GM18520 (cell line): ENCODE data around the gene ADK.
"Not testable (repeated sequence)": the region's sequence is repeated elsewhere in the genome, so short reads cannot be mapped to it uniquely, and the experiment has no call there.

Experiments
- ATAC-seq: cut with Tn5 transposase; IDR thresholded peaks from one replicate; pipeline ENCODE4 v1.9.1; 2021; ENCODE audit not compliant: unreplicated experiment

The ADK gene

DNA sequence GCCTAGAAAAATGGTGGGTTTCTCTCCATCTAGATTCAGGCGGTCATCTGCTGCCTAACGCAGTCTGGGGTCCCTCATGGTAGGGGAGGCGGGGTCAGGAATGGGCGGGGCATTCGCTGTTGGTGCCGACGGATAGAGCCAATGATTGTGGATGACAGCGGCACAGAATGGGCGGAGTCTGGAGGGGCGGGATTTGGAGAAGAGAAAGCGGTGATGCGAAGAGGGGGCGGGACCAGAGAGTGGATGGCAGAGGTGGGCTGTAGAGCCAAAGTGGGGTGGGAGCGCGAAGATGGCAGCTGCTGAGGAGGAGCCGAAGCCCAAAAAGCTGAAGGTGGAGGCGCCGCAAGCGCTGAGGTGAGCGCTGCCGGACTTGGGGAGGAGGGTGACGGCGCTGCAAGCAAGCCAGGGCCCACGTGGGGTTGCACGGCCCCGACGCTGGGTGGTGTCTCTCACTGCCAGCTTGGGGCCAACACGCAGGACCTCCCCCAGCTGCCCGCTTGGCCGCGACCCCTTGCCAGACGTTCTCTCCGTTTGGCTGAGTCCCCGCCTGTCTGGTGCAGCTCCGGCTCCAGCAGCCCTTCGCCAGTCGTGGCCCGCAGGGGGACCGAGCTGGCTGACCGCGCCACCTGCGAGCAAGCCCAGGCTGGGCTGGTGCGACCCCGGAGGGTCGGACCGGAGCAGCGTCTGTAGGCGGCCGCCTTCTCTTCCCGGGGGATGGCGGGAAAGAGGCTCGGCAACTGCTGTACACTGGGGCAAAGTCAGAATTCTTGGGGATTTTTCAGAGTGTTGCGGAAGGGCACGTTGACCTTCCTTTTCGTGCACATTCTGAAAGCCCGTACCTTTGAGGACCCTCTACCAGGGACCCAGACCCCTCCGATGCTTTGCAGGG, at the start of gene ADK:
ADK (plus strand) TSS at position 232 of the 889 bp plus-strand sequence; CDS start at position 290, 58 bp downstream.
- ATAC-seq, result peak; percentile 59

DNA sequence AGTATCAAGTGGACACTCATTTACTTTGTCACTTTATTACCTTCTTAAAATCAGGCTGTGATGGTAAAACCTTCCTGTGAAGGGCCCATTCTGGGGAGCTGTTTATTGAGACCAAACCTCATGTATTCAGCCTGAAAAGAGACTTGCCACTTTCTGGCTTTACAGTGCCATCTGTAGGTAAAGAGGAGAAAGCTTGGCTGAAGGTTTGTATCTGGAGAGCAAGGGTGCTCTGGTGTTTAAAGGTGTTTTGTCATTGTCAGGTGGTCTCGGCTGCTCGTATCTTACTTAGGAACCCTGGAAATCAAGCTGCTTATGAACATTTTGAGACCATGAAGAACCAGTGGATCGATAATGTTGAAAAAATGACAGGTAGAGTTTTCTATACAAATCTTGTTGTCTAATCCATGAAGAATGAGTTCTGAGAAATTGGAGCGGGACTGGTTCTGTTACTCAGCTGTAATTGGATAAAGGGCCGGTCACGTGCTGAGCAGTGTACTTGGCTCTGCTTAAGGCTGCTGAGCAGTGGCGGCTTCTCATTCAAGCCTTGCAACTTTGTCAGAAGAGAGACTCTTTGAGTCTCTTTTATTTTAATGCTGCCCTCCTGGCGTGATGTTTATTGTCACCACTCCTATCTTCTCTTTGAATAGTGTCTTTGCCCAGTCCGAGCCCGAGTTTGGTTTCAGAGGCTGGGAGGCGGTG, 47.3 kb upstream of the ADK start:
- no peak for ATAC-seq

DNA sequence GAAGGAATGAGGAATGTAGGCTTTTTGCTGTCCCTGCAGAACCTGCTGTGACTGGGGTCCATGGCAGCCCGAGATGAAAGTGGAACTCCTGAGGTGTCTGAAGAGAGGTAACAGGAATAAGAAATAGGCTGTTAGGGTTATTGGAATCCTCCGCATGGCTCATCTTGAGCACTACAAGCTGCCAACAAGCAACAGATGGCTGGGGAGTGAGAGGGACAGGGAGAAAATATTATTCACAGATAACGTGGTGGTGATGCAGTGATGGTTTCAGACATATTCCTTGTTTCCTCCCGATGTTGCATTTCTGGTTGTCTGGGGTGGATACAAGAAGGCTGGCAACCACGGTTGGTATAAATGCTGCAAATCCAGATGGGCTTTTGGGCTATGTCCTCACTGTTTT, 46.5 kb upstream of the ADK start:
- no peak for ATAC-seq

DNA sequence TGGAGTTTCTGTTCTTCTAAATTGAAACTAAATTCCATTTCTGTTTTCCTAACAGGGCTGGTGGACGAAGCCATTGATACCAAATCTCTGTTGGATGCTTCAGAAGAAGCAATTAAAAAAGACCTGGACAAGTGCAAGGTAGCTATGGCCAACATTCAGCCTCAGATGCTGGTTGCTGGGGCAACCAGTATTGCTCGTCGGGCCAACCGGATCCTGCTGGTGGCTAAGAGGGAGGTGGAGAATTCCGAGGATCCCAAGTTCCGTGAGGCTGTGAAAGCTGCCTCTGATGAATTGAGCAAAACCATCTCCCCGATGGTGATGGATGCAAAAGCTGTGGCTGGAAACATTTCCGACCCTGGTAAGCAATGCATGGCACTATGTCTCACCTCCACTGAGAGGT, 46.0 kb upstream of the ADK start:
- ATAC-seq, result no peak

DNA sequence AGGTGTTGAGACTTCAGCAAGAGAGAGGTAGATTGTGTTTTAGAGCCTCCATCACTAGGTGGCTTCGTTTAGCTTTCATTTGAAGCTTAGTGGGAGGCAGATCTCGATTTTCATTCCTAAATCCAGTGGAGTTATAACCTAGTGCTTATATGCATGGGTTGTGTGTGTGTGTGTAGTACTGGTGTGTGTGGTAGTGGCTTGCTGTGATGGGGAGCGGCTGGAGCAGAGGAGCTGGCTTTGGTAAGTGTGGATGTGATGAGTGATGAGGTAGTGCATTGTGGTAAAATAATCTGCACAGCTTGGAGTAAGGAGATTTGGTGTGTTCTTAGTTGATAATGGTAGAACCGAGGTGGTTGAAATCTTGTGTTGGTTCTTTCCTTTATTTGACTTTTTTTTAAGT, 43.6 kb upstream of the ADK start:
- ATAC-seq, result no peak

DNA sequence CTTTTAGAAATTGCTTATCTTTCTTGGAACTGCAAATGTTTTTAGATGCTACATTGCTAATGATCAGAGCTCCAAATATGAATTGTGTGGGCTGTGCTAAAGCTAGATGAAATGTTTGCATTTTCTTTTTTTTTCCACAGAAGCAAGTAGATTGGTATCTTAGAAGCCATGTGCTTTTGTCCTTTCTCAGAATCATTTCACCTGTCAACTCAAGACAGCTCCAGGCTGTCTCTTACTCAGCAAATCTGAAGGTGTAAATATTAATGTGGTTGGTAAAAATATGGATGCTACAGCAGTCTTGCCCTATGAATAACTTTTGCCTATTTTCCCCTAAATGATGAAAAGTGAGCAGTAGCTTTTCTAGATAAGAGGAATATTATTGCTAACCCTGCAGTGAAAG, 41.6 kb upstream of the ADK start:
- ATAC-seq, result no peak

DNA sequence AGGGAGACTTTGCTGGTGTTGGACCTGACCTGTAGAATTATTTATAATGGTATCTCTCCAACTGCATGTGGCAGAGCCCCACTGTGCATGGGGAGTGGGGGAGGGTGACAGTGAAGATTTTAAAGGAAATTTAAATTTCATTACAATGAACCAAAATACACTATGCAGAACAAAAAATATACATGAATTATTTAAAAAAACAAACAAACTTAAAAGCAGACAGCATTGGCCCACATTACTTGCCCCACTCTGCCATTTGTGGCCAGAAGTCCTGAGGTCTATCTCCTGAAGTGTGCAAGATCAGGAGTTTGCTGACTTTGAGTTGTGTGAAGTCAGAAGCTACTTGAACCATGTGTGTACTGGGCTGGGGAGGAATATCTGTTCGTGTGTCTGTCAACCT, 40.9 kb upstream of the ADK start:
- no peak for ATAC-seq

DNA sequence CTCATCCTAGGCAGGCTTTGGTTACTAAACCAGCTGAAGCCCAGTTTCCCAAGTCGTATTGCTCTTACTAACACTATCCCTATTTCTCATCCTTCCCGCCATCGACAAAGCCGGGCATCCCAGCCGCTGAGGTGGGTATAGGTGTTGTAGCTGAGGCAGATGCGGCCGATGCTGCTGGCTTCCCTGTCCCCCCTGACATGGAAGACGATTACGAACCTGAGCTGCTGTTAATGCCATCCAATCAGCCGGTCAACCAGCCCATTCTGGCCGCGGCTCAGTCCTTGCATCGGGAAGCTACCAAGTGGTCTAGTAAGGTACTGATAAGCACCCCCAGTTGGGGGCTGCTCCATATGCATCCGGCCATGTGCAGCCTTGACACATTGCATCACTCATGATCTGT, 39.2 kb upstream of the ADK start:
- no peak for ATAC-seq

DNA sequence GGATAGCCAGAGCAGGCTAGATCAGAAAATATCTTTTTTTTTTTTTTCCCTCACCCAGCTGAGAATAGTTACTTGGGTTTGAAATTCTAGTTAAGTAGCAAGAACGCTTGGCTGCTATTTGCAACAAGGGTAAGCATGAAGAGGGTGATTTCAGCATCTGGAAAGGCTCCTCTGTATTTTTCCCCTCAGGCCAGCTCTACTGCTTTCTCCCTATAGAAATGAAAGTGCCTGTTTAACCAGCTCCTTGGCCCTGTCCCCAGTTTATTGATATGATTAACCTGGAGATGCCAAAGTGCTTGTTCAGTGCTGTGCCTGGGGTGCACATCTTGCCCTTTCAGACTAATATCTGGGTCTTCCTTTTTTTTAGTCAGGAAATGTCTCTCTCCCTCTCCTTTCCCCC, 37.5 kb upstream of the ADK start:
- no peak for ATAC-seq

DNA sequence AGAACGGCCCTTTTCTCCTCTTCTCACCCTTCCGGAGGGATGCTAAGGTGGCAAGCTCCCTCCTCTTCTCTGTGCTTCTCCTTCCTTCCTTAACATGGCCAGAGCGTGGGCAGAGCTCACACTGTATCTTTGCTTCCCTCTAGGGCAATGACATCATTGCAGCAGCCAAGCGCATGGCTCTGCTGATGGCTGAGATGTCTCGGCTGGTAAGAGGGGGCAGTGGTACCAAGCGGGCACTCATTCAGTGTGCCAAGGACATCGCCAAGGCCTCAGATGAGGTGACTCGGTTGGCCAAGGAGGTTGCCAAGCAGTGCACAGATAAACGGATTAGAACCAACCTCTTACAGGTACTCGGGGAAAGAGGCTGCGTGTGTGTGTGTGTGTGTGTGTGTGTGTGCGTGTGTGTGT, 37.0 kb upstream of the ADK start:
- ATAC-seq, result no peak

DNA sequence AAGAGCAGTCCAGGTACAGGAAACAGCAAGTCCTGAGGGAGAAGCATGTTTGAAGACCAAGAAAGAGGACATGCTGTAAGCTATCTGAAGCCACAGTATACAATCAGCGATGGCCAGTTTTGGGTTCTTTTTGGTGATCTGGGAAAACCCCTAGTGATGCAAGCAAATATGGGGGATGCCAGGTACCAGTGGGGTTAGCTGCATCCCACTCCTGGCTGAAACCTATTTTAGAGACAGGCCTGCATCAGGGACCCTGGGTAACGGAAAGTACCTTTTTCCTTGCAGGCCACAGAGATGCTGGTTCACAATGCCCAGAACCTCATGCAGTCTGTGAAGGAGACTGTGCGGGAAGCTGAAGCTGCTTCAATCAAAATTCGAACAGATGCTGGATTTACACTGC, 33.3 kb upstream of the ADK start:
- ATAC-seq, result no peak

DNA sequence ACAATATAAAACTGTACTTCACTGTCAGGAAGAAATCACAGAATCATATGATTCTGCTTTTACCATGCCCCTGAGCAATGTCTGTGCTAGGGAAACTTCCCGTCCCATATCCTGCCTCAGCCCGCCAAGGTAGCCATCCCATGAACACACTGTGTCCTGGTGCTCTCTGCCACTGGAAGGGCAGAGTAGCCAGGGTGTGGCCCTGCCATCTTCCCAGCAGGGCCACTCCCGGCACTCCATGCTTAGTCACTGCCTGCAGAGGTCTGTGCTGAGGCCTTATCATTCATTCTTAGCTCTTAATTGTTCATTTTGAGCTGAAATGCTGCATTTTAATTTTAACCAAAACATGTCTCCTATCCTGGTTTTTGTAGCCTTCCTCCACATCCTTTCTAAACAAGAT, 32.2 kb upstream of the ADK start:
- no peak for ATAC-seq

DNA sequence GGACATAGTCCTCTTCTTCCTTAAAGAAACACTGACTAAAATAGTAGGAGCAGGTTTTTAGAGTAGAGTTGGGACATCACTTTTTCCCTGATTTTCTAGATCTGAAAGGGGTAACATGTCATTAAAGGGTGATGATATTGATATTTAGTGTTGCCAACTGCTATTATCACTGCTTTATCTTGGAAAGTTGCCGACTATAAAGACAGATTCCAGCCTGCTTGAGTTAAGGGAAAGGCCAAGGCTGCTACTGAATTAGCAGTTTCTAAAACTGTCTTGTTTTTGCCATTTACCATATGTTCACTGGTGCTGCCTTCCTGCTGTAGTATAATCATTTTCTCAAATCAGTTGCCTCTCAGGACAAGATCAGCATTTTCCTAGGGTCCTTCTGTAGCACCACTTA, 30.1 kb upstream of the ADK start:
- no peak for ATAC-seq

DNA sequence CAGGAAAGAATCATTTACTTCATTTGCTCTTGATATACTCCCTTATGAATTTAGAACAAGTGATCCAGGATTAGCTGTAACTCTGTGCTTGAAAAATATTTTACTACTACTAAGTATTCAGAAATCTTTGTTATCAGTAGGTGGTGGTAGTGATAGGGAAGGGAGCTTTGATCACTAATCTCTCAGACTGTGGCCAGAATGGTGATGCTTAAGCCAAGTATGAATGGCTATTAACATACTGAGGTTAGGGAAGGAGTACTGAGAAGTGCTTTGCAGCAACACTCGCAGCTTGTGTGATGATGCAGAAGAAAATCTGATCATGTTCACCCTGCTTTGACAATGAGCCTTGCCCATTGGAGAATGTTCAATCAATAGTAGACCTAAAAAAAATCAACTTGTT, 29.7 kb upstream of the ADK start:
- ATAC-seq, result no peak

DNA sequence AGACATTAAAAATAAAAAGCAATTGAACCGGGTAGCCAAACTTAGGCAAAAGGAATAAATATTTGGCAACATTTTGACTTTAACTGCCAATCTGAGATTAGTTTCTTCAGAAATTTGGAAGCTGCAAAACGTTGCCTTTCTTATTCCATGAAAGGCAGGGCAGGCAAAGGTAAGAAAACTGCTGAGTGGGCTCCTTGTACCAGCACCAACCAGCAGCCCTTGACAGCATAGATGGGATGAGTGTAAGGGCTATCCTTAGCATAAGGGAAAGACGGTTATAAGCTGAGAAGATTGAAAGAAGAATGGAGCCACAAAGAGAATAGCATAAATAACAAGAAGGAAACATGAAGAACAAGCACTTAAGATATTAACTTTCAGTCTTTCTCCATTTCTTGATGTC, 29.0 kb upstream of the ADK start:
- ATAC-seq, result no peak

DNA sequence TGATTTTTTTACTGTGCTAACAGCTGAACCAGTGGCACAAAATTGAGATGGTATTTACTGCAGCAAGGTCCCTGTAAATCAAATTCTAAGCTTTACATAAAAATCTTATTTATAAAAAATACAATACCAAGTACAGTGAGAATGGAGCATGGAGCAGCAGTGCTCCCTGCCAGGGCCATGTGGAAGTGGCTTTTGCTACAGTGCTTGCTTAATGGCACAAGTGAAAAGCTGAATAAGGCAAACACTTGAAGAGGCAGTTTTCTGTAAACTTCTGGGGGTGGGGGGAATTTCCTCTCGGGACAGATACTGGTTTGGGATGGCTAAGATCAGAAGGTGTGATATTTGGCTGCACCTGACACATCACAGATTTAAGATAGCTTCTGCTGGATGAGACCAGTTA, 27.9 kb upstream of the ADK start:
- ATAC-seq, result no peak

DNA sequence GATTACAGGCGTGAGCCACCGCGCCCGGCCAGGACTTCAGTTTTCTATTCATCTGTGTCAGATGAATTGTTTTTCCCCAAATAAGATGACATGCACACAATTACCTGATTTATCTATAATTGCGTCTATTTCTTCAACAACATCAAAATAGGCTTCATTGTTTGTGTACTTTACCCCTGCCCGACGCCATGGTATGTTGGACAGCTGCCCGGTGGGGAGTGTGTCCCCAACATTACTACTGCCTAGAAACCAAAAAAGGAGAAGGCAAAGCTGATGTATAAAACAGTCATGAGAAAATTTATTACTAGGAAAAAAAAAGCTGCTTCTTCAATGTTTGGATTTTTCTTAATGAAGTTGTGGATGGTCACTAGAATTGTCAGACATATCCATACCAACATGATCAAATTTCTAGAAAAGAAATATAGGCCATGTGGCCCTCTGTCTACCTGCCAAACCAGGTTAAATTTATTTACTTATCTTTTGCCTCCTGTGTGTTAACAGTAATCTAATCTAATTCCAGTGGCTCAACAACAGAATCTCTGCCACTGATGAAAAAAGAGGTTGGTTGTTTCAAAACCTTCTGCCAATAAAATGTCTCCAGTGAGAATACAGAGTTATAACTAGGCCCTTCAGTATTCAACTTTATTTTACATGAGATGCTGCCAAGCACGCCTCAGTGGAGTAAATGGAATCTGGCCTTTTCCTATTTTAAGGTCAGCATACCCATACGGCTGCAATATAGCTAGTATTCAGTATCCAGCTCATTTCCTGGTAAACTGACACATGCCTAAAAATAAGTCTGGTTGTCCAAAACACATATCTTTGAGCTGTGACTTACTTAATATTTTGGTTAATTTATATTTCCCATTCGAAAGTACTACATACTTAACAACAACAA, 16.8 kb upstream of the ADK start:
- ATAC-seq, result no peak

DNA sequence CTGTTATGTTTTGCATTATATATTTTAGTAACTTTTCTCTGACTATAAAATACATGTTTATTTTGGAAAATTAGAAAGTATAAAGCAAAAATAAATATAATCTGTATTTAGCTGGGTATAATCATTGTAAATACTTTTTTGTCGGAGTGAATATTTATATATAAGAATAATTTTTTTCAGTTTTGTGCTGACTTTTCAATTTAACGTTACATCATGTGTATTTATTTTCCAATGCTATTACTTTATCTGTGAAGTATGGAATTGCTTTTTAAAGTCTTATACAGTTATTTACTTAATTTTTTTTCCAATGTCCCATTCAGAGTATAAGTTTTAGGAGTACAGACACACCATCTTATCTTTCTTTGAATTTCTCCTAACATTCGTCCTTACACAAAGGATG, 15.6 kb upstream of the ADK start:
- no peak for ATAC-seq

DNA sequence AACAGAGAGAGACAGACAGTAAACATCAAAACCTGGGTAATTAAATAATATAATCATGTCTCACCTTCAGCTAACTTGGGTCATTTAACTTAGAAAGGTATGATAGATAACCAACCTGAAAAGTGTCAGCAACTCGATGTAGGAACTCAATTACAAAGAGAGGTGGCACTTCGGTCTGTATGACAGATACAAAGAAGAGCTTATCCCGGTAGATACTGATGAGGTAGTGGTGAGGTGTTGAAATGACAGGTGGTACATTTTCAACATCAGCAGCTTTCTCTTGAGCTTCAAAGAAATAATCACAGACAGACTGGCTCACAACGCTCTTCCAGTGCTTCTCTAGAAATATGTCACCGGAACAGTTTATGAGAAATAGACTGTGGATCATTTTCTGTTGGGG, 13.0 kb upstream of the ADK start:
- no peak for ATAC-seq

DNA sequence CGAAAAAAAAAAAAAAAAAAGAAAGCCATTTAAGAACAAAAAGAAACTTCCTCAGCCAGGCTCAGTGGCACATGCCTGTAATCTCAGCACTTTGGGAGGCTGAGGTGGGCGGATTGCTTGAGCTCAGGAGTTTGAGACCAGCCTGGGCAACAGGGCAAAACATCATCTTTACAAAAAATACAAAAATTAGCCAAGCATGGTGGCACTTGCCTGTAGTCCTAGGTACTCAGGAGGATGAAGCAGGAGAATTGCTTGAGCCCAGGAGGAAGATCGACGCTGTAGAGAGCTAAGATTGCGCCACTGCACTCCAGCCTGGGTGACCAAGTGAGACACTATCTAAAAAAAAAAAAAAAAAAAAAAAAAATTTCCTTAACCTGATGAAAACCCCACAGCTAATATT, 12.4 kb upstream of the ADK start:
- not testable (repeated sequence) for ATAC-seq

DNA sequence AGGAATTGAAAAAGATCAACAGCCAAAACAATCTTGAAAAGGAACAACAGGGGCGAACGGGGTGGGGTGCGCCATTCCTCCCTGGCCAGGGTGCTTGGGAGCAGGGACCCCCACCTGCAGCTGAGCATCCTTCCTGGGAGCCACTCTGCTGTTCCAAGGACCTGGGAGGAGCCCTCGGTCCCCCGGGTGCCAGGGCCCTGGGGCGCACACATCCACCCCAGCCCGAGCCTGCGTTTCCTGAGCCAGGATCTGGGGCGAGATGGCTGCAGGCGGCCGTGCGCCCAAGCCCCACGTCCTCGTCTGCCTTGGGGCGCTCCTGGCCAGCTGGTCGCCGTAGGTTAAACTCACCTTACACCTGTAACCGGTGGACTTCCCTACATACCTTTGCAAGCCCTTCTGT, 11.0 kb upstream of the ADK start:
- no peak for ATAC-seq

DNA sequence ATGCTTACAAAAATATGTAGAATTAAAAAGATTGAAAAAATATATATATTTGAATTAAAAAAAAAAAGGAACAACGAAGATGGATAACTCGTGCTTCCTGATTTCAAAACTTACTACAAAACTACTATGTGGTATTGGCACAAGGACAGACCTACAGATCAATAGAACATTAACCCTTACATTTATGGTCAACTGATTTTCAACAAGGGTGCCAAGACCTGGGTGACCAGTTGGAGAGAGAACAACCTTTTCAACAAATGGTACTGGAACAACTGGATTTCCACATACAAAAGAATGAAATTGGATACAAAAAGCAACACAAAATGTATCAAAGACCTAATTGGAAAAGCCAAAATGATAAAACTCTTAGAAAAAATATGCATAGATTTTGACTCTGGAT, 10.5 kb upstream of the ADK start:
- ATAC-seq, result no peak
